HG02763 (cell line): ENCODE data around the gene SRRM4.

ENCODE experiments used
- ATAC-seq: cut with Tn5 transposase; IDR thresholded peaks from one replicate; pipeline ENCODE4 v1.9.1; 2021; ENCODE audit warnings: mild to moderate bottlenecking, moderate library complexity; ENCODE audit not compliant: unreplicated experiment

Gene SRRM4, protein sequence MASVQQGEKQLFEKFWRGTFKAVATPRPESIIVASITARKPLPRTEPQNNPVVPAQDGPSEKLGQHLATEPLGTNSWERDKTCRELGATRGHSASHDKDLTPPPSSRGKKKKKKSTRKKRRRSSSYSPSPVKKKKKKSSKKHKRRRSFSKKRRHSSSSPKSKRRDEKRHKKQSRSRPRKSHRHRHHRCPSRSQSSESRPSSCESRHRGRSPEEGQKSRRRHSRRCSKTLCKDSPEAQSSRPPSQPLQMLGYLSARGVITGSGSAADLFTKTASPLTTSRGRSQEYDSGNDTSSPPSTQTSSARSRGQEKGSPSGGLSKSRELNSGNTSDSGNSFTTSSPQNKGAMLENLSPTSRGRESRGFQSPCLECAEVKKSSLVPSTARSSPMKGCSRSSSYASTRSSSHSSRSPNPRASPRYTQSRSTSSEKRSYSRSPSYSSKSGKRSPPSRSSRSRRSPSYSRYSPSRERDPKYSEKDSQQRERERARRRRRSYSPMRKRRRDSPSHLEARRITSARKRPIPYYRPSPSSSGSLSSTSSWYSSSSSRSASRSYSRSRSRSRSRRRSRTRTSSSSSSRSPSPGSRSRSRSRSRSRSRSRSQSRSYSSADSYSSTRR

GRCh38 chr12:118981285-118982211, at the start of gene SRRM4:
SRRM4 (plus strand) TSS chr12:118981541; CDS start chr12:118981883, 342 bp downstream.
- ATAC-seq, result no peak

DNA sequence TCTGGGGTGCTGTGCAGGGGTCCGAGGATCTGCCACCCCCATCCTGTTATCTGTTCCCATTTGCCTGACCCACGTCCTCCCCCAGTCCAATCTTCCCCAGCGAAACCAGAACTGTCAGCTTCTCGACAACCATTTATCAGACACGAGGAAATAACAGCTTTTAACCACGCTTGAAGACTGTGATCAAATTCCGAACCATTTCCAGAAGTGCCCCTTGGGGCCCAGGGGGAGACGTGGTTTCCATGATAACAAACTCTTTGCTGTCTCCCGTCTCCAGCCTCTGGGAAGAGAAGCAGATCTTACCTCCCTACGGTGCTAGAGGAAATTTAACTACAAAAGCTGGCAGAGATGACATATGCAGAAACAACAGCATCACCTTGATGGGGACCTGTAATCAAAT, 35.1 kb upstream of the SRRM4 start:
- no peak for ATAC-seq

DNA sequence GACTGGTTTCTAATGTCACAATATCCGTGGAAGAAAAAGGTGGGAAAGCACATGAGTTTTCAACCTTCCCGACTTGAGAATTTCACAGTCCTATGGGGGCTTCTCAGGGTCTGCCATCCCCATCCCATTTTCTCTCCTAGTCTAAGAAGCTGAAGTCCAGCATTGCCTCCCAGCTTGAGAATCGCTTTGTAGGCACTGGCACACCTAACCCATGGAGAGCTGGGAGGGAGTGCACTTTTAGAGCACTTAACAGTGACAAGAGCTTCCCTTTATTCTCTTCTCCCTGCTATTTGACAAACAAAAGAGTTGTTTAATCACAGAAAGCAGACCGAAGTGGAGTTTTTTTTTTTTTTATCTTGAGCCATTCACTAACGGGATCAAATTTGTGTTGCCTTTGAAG, 22.8 kb upstream of the SRRM4 start:
- ATAC-seq, result no peak

- ATAC-seq, result no peak
These were observed 22.0 kb upstream of the SRRM4 start for GRCh38 chr12:118959348-118959747.

DNA sequence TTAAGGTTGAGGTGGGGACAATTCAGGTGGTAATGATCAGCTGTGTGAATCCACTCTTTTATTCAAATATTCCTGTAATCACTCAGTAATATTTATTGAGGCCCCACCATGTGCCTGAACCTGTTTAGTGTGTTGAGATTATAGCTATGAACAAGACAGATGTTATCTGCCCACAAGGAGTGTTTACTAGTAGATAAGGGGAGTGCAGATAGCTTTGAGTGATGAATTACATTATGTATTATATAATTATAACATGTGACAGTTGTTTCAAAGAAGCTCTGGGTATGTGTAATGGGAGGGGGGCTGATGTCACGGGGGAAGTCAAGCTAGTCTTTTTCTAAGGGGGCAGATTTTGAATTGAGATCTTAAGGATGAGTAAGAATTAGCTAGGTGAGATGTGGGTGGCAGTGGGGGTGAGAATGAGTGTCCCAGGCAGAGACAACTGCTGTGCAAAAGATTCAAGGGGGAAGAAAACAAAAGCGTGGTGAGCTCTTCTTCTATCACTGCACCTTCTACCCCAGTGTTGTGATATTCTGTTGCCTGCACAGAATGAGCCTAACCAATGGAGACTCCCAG, 21.3 kb upstream of the SRRM4 start:
- no peak for ATAC-seq

- no peak for ATAC-seq
These were observed 20.5 kb upstream of the SRRM4 start for GRCh38 chr12:118960865-118961264.

- ATAC-seq, result no peak
These were observed 16.4 kb upstream of the SRRM4 start for GRCh38 chr12:118964988-118965387.

DNA sequence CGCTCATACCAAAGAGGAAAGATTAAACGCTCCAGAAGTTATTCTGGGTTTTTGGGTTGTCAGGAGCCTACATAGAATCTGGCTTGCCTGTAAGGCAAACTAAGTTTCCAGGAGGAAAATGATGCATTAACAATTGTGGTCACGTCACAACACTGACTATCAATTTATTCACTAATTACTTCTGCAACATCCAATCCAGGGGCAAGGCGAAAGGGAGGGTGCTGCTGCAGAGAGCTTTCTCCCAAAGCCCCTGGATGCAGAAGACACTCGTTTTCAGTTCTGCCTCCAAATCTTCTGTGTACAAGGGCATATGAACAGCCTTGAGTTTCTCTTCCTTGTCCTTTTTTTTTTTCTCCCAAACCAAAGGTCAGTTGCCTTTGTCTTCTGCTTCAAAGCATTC, 10.5 kb upstream of the SRRM4 start:
- ATAC-seq, result no peak

- no peak for ATAC-seq
These were observed 8.4 kb upstream of the SRRM4 start for GRCh38 chr12:118972982-118973381.

DNA sequence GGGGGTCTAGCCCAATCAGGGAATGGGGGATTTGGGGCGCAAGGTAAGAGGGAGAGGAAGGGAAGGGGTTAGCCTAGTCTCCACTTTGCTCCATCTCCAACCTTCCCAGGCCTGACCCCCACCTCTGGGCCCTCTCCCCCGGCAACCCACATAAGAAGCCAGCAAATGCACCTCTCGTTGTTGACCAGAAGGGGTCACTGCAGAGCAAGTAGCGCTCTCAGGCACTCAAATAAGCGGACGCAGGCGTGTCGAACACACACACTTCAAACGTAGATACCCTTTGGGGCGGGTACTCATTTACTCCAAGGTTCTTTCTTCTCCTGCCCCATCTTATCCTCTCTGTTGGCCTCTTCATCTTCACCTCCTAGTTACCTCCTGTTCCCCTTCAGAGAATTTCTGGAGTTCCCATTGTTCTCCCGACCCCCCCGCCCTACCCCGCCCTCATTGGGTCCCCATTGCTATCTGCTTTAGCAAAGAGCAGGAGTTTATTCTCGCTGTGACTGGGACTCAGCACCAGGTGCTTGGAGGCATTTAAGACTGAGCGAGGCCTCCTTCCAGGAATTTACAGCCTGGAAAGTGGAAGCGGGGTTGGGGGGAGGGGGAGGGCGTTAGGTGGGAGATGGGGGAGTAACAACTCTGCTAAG, 1.5 kb upstream of the SRRM4 start:
- no peak for ATAC-seq

GRCh38 chr12:118980407-118981014, 830 bp upstream of the SRRM4 start:
- no peak for ATAC-seq

DNA sequence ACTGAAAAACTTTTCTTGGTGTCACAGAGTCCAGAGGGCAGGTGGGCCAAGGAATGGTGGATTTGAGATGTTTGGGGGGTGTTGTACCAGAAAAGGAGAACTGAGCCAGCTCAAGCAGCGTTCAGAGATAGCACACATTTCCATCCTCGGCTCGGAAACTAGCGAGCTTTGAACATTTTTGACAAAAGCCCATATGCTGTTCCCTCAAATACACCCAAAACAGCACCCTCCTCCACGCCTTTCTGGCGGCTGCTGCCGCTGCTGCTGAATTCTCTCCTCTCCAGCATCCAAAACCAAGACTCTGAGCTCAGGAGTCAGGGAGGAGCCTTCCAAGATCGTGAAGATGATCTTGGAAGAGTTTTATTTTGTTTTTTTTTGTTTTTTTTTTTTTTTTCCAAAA, 961 bp downstream of the SRRM4 start:
- no peak for ATAC-seq

DNA sequence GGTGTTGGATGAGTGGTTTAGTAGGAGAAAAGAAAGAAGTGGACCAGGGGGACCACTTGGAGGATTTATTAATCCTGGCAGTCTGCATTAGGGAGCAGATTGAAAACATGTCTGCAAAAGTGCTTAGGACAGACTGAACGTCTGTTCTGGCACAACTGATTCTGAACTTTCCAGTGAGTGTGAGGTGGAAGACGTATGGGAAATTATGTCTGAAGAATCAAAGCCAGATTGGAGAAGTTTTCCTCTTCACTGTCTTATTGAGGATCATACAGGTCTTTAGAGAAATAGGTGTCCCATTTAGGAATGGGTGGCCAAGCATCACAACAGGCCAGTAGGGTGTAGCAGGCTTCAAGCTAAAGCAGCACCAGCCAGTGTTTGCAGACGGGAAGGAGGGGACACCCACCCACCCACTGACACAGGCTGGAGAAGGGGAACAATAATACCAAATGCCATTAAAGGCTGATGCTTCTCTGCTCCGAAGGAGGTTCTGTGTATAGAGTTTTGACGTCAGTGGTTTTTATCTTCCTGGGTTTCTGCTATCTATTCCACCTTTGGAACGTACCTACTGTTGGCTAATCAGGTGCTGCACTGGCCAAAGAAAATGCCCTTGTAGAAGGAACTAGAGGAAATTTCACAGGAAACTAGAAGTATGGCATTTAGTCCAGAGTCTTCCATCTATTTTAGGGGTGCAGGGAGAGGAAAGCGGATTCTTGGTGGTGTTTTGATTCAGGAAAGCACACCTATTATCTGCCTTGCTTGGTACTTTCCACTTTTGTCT, 1.8 kb downstream of the SRRM4 start:
- ATAC-seq, result no peak

DNA sequence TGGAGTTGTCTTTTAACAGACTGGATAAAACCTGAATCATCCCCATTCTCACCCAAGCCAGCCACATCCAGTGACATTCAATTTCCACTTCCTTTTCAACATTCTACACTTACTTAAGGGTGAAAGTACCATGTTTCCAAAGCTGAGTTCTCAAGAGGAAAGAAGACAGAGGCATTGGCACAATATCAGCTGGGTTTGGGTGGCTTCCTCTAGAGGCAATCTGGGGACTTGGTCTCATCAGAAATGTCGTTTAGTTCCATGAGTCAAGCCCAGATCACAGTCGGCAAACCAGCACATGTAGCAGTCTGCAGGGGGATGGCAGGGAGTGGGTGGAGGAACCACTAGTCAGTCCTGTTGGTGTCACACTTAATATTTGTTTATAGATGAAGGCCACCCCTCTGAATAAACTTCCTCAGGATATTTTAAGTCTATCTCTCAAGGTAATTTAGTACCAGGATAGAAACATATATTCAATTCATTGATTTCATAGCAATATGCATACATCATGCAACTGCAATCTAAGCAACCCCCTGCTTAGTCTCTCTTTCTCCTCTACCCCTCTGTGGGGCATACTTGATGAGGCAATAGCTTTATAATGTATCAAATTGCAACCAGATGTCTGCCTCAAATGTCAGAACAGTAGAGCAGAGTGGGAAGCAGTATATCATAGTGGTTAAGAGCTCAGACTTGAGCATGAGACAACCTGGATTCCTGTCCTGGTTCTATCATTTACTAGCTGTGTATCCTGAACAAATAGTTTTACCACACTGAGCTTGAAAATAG, 3.0 kb downstream of the SRRM4 start:
- no peak for ATAC-seq

- no peak for ATAC-seq
These were observed 4.7 kb downstream of the SRRM4 start for GRCh38 chr12:118986050-118986449.

DNA sequence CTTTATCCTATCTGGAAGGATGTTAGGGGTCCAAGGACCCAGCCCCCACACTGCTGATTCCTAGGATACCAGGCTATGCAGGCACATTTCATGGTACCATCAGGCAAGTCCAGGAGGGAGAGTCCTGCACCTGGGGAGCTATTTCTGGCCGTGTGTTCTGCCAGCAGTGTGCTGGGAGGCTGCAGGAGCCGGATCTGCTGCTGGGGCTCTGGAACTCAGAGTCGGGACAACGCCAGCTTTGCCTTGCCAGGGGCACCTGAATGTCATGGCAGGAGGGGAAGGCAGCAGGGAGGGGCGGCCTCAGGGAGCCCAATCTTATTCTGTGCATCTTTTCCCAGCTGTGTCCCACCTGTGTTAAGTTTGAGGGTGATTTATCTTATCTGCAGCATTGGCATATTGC, 17.8 kb downstream of the SRRM4 start:
- no peak for ATAC-seq

- ATAC-seq, result no peak
These were observed 23.7 kb downstream of the SRRM4 start for GRCh38 chr12:119005085-119005484.

- ATAC-seq, result no peak
These were observed 24.6 kb downstream of the SRRM4 start for GRCh38 chr12:119005913-119006312.

DNA sequence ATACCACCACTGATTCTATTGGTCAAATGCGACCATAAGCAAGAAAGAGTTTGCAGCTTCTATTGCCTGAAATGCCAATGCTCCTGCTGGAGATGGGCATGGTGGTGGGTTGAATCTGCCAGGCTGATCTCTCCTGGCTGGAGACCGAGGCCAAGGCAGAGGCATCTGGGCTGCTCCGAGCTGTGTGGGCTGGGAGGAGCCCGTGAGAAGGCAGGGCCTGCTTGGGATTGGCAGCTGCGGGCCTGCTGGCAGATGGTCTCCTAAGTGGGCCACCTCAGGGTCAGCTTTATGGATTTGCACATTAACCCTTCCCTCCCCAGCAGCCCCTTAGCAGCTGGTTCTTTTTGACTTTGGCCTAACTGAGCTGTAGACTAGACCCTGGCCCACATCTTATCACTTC, 25.4 kb downstream of the SRRM4 start:
- ATAC-seq, result no peak
